GM18873 (cell line): ENCODE results near the gene ACTR1A.

Experiments
- ATAC-seq: cut with Tn5 transposase; IDR thresholded peaks from one replicate; pipeline ENCODE4 v1.9.1; 2021; ENCODE audit warnings: mild to moderate bottlenecking, moderate library complexity, moderate number of reproducible peaks; ENCODE audit not compliant: unreplicated experiment, low FRiP score

Gene ACTR1A

GRCh38 chr10:102492344-102492939 lies 10.1 kb downstream of the ACTR1A start:
- no peak for ATAC-seq

- no peak for ATAC-seq
Measured at GRCh38 chr10:102491136-102491535, 11.4 kb downstream of the ACTR1A start.

- no peak for ATAC-seq
Measured at GRCh38 chr10:102485093-102485784, 17.3 kb downstream of the ACTR1A start.

- no peak for ATAC-seq
Measured at GRCh38 chr10:102484021-102484420, 18.5 kb downstream of the ACTR1A start.

GRCh38 chr10:102480396-102480795 lies 22.1 kb downstream of the ACTR1A start:
- ATAC-seq = no peak

- no peak for ATAC-seq
Measured at GRCh38 chr10:102479651-102480050, 22.9 kb downstream of the ACTR1A start.

- no peak for ATAC-seq
Measured at GRCh38 chr10:102476466-102477141, 25.9 kb downstream of the ACTR1A start.

- ATAC-seq = no peak
Measured at GRCh38 chr10:102475451-102476040, 27.0 kb downstream of the ACTR1A start.

- ATAC-seq = no peak
Measured at GRCh38 chr10:102473445-102474331, 28.8 kb downstream of the ACTR1A start.

- no peak for ATAC-seq
Measured at GRCh38 chr10:102470579-102471546, 31.6 kb downstream of the ACTR1A start.

GRCh38 chr10:102468683-102469082 lies 33.8 kb downstream of the ACTR1A start:
- ATAC-seq = no peak

- no peak for ATAC-seq
Measured at GRCh38 chr10:102467971-102468438, 34.5 kb downstream of the ACTR1A start.

GRCh38 chr10:102467318-102467717 lies 35.2 kb downstream of the ACTR1A start:
- no peak for ATAC-seq

GRCh38 chr10:102465466-102465865 lies 37.0 kb downstream of the ACTR1A start:
- ATAC-seq = no peak

GRCh38 chr10:102463983-102464382 lies 38.5 kb downstream of the ACTR1A start:
- no peak for ATAC-seq

GRCh38 chr10:102462512-102463054 lies 39.9 kb downstream of the ACTR1A start:
- no peak for ATAC-seq

- no peak for ATAC-seq
Measured at GRCh38 chr10:102461187-102462054, 41.1 kb downstream of the ACTR1A start.

- ATAC-seq = no peak
Measured at GRCh38 chr10:102460836-102461186, 41.7 kb downstream of the ACTR1A start.
